22Rv1 (cell line): ENCODE results near the gene CAPN12.

Source experiments
- H3K27ac ChIP-seq: fragments of 450-650 bp; 2 replicates; pipeline ENCODE4 v1.5.1; 2017
- CTCF ChIP-seq: fragments of 450-650 bp; IDR thresholded peaks from 2 replicates; pipeline ENCODE4 v1.5.1; 2017; ENCODE audit warnings: mild to moderate bottlenecking
- ZFX ChIP-seq: fragments of 450-650 bp; IDR thresholded peaks from 2 replicates; pipeline ENCODE4 v1.6.1; 2017; ENCODE audit warnings: antibody characterized with exemption, borderline replicate concordance

Gene CAPN12

GRCh38 chr19:38685666-38686529 is 58.4 kb downstream of the CAPN12 start:
- TF ChIP-seq ZFX = no peak
- no peak for TF ChIP-seq CTCF
- H3K27ac ChIP-seq = peak overlapping the region; percentile 92

- TF ChIP-seq ZFX = no peak
- no peak for TF ChIP-seq CTCF
- H3K27ac ChIP-seq = peak overlapping the region; percentile 92
Observed at GRCh38 chr19:38684862-38685665, 59.2 kb downstream of the CAPN12 start.

GRCh38 chr19:38684078-38684861 is 60.0 kb downstream of the CAPN12 start:
- TF ChIP-seq ZFX (no peak), CTCF (no peak)
- H3K27ac ChIP-seq = peak overlapping the region; percentile 92

- no peak for TF ChIP-seq ZFX
- TF ChIP-seq CTCF = no peak
- peak overlapping the region; percentile 92 for H3K27ac ChIP-seq
Observed at GRCh38 chr19:38683393-38684077, 60.7 kb downstream of the CAPN12 start.

GRCh38 chr19:38682872-38683392 is 61.3 kb downstream of the CAPN12 start:
- H3K27ac ChIP-seq = peak overlapping the region; percentile 92
- no peak for TF ChIP-seq ZFX

GRCh38 chr19:38682195-38682867 is 61.9 kb downstream of the CAPN12 start:
- H3K27ac ChIP-seq = peak overlapping the region; percentile 92
- no peak for TF ChIP-seq ZFX
- no peak for TF ChIP-seq CTCF
